Activated CD4-positive, CD25-positive, alpha-beta regulatory T cell treated with anti-CD3 and anti-CD28 coated beads, Interleukin-2, amount 50 U/mL, for 16 hours (primary cell): ENCODE data around the gene UCHL5.

Experiments used
- DNase-seq: peaks from one replicate; pipeline ENCODE4 v3.0.0-alpha.2; 2020; ENCODE audit warnings: low read depth, low spot score

The UCHL5 gene, protein sequence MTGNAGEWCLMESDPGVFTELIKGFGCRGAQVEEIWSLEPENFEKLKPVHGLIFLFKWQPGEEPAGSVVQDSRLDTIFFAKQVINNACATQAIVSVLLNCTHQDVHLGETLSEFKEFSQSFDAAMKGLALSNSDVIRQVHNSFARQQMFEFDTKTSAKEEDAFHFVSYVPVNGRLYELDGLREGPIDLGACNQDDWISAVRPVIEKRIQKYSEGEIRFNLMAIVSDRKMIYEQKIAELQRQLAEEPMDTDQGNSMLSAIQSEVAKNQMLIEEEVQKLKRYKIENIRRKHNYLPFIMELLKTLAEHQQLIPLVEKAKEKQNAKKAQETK

DNA sequence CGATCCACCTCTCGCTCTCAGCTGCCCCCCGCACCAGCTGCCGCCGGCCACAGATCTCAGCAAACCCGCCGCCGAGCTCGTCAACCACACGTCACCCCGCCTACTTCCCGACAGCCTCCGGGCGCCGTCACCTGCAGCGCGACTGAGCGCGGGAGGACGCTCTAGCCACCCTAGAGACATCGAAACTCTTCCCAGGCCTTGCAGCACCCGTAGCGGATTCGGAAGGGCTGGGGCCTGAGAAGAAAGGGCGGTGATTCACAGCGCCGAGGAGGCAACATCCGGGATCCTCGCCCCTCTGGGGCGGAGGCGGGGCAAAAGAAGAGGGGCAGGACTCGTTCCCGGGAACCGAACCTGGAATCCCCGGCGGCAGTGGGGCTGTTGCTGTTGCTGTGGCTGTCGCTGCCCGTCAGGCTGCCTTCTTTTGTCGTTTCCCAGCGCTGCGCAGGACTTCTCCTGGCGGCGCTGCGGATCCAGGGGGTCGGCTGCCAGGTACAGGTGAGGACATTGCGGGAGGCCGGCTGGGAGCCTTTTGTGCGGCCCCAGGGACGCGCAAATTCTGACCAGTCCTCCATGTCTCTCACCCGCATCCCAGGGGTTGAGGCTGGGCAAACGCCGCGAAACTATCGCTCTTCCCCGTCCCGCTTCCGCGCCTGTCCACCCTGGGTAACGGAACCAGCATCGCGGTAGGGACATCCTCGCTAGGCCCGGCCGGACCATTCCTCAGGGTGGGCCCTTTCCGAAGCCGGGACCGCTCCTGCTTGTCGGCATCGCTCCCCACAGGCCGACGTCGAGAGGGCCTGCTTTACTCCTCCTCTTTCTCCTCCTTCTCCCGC is at the start of gene UCHL5, which contains the start of gene RO60:
Gene UCHL5, minus strand, starts transcription at position 79 of the 833 bp plus-strand sequence. CDS start 100 bp downstream, outside the sequence.
Gene RO60, plus strand, starts transcription at position 331 of the 833 bp plus-strand sequence. CDS start 9,443 bp downstream, outside the sequence.
- DNase-seq, result peak; percentile 87

DNA sequence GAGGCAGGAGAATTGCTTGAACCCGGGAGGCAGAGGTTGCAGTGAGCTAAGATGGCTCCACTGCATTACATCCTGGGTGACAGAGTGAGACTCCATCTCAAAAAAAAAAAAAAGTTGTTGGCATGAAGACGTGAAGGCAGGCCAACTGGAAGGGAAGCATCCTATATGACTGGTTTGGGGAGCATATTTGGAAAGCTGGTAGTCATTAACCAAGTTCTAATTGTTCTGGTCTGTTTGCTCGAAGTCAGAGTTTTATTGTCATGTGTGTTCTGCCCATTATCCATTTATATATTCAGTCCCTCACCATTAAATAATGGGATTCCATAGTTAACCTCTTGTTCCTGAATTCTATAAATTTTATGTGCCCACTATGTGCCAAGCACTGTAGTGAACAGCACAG is 49.3 kb upstream of the UCHL5 start:
- no peak for DNase-seq

DNA sequence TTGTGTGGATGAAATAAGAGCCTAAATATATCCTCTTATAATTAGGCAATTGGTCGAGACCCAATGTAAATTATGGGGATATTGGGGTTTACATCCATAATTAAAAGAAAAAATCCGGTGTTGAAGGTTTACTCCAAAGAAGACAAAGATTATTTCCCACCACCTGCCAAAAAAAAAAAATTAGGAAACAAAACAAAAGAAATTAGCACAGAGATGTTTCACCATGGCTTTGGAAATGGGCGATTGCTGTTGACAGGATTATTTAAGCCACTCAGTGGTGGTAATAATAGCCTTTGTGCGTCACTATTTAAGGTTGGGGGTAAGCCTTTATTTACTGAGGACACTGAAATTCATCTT is 46.6 kb upstream of the UCHL5 start:
- no peak for DNase-seq

DNA sequence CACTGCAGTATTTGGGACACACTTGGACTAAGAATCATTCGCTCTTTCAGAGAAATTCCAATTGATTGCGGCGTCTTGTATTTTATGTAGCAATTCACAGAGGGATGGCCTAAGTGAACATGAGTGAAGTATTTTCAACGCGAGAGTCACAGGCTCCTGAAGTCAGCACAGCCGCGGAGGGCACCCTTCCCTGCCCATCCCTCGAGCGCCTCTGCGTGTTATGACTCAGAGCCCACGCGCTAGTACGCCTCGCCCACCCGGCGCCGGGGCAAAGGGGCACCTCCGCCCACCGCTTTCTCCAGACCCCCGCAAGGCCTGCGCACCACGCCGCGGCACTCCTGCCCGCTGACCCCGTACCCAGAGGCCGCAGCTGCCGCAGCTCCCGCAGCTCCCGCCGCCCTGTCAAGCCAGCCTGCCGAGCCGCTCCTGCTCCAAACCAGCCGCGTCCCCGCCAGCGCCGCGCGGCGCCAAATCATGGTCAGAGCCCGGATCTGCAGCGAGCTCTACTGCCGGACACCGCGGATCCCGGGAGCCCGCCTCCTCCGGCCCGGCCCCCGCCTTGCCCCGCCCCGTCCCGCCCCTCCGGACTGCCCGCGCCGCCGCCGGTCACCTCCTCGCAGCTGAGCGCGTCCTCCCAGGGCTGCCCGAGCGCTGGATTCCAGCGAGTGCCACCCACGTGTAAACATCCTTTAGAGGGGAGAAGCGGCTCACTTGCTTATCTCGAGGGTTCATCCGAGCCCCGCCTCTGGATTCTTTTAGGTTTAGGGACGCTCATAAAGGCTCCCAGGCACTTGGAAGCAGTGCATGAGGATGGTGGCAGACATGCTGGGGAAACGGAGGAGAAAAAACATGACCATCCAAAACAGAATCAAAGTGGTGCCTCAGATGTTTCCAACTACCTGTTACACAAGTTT is 46.0 kb upstream of the UCHL5 start, which contains the start of gene GLRX2:
Gene GLRX2, minus strand, starts transcription at position 508 of the 914 bp plus-strand sequence. Its CDS starts 32 bp downstream, at position 476.
- no peak for DNase-seq

DNA sequence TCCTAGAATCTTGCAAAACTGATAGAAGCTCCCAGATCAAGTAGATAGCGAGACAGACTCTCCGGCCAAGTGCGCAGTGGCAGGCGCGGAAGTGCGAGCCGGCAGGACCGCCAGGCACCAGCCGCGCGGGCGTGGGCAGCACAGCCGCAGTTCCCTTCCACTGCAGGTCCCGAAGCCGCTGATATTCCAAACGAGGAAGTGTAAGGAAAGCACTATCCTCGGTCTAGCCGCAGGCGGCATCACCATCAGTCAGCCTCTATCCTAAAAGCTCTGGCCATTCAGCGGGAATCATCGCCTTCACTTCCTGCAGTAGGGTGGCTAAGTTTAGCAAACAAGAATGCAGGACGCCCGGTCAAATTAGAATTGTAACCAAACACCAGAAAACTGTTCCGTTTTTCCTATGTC is 45.3 kb upstream of the UCHL5 start:
- no peak for DNase-seq

DNA sequence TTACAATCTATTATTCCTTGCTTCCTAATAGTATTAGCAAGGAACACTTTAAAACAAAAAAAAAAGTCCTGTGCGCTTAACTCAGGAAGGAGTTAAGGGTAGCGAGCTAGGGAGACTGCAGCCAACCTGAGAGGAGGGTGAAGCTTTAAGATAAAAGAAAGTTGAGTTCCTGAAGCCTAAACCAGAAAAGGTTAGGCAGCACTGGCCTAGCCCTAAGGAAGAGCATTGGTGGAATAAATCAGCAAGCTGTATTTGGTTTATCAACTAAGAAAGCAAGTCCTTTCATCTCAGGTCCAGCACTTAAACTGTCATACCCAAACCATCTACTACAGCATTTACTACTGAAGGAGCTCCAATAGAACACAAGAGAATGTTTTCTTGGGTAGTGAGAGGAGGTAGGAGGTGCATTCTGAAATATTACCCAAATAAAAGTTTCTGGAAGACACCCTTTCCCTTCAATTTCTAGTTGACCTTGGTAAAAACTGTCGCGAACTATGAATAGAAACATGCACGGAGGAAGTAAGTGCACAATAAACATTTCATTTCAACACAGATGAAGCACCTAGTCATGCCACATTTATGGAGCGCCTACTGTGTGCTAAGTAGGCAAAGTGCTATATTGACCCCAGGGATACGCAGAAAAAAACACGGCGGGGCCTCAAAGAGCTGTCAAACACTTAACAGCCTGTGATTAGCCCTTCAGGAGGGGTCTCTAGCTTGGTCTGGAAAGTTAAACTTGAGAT is 44.8 kb upstream of the UCHL5 start:
- no peak for DNase-seq

DNA sequence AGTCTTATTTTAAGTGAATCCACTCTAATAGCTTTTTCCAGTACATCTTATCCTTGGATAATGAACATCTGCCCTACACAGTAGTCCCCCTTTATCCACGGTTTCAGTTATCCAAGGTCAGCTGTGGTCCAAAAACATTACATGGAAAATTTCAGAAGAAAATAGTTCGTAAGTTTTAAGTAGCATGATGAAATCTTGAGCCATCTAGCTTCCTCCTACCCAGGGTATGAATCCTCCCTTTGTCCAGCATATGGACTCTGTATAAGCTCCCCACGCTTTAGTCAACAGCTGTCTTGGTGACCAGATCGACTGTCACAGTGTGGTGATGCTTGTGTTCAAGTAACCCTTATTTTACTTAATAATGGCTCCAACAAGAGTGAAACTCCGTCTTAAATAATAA is 43.5 kb upstream of the UCHL5 start:
- no peak for DNase-seq

DNA sequence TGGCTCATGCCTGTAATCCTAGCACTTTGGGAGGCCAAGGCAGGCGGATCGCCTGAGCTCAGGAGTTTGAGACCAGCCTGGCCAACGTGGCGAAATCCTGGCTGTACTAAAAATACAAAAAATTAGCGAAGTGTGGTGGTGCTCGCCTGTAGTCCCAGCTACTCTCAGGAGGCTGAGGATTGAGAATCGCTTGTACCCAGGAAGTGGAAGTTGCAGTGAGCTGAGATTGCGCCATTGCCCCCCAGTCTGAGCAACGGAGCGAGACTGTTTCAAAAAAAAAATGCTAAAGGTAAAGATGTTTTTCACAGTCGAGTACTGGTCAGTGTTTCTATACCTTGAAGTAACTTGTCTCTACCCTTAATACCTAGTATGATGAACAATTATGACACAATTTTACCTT is 35.0 kb upstream of the UCHL5 start:
- DNase-seq, result no peak

DNA sequence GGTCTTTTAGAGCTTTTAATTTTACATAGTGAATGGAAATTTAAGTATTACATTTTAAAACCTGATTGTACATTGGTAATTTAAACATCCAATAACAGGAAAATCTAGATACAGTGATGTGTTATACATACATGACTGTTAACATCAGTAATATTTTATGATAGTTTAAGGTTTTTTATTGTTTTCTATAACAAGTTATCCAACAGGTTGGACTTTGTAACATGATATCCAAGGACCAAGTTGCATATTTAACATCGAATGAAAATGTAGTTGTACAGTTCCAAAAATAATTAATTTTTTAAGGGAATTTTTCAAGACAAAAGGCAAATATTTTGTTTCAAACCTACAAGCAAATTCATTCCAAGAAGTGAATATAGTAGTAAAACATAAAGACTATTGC is 31.7 kb upstream of the UCHL5 start:
- no peak for DNase-seq

DNA sequence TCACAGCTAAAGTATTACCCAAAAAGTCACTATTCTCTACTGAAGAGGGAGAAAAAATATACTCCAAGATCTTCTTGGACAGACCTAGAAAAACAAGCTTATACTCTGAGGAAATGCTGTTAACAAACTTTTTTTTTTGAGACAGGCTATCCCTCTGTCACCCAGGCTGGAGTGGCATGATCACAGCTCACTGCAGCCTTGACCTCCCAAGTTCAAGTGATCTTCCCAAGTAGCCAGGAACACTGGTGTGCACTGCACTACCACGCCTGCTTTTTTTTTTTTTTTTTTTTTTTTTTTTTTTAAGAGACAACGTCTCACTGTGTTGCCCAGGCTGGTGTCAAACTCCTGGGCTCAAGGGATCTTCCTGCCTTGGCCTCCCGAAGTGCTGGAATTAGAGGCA is 28.7 kb upstream of the UCHL5 start:
- DNase-seq, result no peak

DNA sequence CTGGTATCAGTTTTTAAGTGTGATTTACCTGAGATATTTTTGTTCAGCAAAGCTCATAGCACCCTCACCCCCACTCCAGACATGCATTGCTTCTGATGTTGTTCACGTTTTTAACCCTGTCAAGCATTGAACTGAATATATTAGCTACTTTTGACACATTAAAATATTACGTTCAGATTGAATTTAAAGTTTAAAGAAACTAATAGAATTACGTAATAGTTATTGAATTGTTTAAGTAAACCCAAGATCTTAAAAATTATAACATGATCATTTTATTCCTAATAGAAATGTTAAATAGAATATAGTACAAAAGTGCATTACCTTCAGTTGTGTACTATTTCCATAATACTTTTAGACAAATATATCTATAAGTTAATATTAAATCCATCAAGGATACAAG is 27.2 kb upstream of the UCHL5 start:
- DNase-seq, result no peak

DNA sequence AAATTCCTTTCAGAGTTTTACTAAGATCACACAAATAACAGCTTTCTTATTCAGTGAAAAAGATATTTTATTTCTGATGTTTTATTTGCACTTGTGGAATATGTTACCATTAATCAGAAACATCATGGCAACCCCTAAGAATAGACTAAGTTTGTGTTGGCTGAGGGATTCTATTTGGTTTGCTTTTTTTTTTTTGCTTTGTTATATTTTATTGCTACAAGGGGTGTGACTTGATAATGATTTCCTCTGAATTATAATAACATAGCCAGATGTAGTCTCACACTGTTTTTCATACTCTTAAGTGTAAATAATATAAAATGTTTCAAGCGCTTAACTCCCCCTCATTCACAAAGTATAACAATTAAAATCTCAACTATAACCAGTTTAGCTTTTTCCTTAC is 26.1 kb upstream of the UCHL5 start:
- no peak for DNase-seq

DNA sequence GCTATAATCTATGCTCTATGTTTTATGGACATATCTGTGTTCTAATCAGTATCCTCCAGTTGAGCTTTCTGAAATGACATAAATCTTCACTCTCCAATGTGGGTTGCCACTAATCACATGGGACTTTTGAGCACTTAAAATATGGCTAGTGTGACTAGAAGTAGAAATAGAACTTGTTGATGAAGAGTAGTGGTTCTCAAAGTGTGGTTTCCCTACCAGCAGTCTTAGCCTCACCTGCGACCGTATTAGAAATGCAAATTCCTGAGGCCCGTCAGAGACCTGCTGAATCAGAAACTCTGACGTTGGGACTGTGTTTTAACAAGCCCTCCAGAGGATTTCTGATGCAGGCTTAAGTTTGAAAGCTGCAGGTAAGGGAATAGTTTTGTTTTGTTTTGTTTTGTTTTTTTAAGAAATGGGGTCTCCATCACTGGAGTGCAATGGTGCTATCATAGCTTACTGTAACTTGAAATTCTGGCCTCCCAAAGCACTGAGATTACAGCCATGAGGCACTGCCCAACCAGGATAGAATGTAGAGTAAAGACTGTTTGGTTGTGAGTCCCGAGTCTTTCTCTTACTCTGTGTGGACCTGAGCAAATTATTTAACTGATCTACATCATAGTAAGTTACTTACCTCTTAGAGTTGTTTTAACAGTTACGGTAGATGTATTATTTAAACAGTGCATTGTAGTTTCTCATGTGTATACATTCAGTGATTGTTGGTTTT is 24.4 kb upstream of the UCHL5 start:
- DNase-seq, result no peak

DNA sequence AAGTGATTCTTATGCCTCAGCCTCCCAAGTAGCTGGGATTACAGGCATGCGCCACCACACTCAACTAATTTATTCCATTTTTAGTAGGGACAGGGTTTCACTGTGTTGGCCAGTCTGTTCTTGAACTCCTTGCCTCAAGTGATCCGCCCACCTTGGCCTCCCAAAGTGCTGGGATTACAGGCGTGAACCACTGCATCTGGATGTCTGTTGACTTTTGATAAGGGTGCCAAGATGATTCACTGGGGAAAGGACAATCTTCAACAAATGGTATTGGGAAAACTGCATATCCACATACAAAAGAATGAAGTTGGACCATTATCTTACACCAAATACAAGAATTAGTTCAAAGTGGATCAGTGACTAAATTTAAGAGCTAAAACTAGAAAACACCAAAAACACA is 20.0 kb upstream of the UCHL5 start:
- no peak for DNase-seq

DNA sequence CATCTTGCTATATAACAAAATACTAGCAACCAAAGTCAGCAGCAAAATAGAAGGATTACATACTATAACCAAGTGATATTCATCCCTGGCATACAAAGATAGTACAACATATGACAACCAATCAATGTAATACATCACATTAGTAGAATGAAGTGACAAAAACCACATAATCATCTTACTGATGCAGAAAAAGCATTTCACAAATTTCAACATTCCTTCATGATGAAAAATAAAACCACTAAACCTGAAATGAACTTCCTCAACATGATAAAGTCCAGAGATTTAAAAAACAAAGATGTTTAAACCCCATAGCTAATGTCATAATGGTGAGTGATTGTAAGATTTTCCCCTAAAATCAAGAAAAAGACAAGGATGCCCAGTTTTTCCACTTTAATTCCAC is 18.8 kb upstream of the UCHL5 start:
- no peak for DNase-seq

DNA sequence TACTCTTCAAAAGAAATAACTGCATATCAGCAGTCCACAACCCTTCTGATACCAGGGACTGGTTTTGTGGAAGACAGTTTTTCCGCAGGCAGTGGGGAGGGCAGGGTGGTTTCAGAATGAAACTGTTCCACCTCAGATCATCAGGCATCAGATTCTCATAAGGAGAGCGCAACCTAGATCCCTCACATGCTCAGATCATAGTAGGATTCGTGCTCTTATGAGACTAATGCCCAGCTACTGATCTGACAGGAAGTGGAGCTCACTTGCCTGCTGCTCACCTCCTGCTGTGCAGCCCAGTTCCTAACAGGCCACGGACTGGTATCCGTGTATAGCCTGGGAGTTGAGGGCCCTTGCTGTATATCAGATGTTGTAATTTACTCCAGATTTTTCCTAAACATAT is 11.8 kb upstream of the UCHL5 start:
- no peak for DNase-seq

DNA sequence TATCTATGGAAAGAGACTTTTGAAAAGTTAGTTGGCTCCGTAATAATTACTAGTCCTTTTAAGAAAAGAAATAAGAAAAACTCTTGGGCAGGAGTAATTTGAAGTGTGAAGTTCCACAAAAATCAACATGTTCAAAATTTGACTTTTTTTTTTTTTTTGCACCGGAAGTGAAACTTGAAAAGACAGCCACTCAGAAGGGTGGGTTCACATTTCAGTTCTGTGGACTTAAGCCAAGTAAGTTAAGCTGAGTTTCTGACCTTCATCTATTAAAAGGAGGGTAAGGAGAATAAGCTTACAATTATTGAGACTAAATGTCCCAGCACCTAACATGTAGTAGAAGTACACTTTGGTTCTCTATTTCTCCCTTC is 11.2 kb upstream of the UCHL5 start:
- DNase-seq, result no peak

DNA sequence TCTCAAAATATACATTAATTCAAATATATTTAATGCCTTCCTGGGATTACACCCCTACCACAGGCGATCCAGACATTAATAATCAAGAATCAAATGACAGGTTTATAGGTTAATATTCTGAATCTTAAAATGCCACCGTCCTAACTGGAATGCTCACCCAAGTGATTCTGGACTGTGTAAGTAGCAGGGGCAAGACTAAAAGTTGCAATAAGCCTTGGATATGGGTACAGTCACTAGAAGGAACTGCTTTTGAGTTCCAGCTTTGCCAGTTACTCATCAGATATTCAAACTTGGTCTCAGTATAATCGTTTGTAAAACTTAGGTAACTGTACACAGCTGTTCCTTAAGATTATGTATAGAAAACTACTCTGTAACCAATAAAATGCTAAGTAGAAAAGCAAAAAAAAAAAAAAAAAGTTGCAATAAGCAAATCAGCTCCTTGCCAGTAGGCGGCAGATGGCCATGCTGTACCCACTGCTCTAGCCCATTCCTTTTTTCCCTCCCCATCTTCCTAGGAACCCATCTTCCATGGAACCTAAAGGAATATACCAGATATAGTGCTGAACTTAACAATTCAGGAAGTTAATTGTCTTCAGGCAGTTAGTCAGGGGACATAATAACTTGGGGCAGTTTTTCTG is 10.7 kb upstream of the UCHL5 start:
- DNase-seq, result no peak

DNA sequence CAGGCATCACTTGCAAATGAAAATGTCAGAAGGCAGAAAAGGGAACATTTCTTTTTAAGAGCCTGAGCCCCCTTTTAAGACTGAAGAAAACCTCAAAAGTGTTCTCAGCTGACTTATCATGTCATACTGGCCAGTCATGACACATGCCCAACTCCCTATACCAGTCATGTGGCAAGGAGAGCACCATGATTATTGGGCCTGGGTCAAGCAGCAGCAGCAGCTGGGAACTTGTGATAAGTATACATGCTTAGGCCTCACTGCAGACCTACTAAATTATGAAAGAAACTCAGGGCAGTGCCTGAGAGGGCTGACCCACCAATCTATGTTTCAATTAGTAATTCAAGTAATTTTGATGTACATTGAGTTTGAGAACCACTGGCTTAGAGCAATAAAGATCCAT is 8.9 kb upstream of the UCHL5 start:
- no peak for DNase-seq

DNA sequence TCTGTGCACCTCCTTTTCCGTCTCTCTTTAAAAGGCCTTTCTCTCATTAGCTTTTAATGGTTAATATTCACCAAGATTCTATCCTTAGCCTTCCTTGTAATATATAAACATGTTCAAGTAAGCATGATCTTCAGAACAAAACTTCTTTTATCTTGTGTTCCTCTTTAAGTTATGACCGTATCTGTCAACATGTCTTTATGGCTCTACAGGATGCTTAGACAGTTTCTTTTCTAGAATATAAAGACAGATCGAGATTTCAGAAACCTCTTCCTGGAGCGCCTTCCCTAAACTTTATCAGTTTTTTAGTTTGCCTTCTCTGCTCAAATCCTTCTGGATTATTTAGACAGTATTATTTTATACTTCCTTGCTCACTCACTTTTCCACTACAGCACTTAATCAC is 7.4 kb upstream of the UCHL5 start:
- no peak for DNase-seq
